GM19395 (cell line): ENCODE data around the gene ABI1.
"Not testable (repeated sequence)": the region's sequence is repeated elsewhere in the genome, so short reads cannot be mapped to it uniquely, and the experiment has no call there.

Source experiments
- ATAC-seq: cut with Tn5 transposase; IDR thresholded peaks from one replicate; pipeline ENCODE4 v1.9.1; 2021; ENCODE audit warnings: mild to moderate bottlenecking, moderate library complexity; ENCODE audit not compliant: unreplicated experiment

Gene ABI1

DNA sequence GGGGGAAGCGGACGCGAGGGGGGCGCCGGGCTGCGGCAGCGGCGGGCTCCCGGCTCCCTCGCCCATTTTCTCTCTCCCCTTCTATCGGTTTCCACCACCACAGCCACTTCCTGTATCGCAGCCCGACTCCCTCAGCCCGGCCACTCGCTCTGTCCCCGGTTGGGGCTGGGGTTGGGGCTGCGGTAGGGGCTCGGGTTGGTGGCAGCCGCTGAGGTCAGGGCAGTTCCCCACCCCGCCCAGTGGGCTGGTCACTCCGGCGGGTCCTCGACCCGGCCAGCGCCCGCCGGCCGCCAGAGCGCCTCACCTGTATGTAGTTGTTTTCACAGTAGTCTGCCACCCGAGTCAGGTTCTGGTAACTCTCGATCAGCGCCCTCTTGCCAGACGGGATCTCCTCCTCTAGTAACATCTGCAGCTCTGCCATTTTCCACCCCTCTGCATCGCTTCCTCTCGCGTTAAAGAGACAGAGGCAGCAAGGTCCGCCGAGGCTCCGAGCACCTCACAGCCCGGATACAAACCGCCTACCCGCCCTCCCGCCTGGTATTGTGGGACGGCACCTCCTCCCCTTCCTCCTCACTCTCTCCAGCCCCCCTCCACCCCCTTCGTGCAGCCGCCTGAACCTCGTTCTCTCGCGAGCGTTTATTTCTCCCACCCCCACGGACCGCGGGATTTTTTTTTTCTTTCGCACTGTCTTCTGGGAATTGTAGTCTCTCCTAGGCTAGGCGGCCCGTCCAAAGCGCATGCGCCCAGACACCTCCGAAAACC, at the start of gene ABI1:
Gene ABI1 (minus strand): TSS at position 516 of the 762 bp plus-strand sequence. CDS start 95 bp downstream, at position 421.
- ATAC-seq = peak; percentile 71

DNA sequence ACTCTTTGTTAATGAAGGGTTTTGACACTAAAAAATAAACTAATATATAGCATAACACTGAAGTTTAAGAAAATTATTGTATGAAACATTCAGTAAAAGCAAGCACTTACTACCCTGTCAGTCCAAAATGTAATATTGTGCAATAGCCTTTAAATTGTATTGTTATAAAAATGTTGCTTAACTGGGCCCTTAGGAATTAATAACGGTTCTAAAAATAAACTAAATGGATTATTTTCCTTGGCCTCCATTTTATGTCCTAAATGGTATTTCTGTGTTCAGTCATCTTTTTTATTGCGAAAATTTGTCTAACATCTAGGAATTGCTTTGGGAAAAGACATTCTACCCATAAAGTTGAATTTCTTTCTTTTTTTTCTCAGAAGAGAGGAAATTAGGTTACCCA, 49.0 kb upstream of the ABI1 start:
- no peak for ATAC-seq

DNA sequence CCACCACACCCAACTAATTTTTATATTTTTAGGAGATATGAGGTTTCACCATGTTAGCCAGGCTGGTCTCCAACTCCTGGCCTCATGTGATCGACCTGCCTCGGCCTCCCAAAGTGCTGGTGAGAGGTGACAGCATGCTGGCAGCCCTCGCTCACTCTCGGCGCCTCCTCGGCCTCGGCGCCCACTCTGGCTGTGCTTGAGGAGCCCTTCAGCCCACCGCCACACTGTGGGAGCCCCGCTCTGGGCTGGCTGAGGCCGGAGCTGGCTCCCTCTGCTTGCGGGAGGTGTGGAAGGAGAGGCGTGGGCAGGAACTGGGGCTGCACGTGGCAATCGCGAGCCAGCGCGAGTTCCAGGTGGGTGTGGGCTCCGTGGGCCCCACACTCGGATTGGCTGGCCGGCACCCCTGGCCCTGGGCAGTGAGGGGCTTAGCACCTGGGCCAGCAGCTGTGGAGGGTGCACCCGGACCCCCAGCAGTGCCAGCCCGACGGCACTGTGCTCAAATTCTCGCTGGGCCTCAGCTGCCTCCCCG, 44.6 kb upstream of the ABI1 start:
- not testable (repeated sequence) for ATAC-seq

DNA sequence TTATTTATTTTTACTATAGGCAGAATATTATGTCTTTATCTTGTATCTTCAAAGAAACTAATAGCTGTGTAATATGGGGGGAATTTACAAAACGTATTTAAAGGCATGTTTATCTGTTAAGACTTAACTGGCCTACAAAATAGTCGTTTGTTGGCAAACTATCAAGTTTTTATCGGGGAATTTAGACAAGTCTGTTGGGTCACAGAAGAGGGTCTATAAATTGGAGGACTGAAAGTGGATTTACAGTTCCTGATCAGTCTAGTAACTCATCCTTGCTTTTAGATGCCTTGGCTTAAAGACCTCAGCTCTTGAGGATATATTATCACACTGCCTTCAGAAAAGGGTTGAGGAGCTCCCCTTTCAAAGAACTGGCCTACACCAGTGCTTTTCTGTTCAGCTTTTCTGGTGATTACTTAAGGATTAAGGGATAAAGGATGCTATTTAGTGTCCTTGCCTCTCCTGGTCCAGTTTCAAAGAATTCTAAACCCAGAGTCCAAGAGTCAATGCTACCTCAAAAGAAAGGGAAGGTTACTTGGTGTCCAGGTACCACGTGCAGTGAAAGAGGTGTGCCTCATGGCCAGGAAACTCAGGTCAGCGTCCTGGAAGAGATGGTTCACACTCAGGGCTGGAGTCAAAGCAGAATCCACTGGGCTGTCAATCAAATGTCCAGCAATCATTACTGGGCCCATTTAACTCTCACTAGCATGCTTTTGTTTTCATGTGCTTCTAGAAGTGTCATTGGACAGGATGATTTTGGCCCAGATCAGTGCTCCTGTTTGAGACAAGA, 42.9 kb upstream of the ABI1 start:
- no peak for ATAC-seq

DNA sequence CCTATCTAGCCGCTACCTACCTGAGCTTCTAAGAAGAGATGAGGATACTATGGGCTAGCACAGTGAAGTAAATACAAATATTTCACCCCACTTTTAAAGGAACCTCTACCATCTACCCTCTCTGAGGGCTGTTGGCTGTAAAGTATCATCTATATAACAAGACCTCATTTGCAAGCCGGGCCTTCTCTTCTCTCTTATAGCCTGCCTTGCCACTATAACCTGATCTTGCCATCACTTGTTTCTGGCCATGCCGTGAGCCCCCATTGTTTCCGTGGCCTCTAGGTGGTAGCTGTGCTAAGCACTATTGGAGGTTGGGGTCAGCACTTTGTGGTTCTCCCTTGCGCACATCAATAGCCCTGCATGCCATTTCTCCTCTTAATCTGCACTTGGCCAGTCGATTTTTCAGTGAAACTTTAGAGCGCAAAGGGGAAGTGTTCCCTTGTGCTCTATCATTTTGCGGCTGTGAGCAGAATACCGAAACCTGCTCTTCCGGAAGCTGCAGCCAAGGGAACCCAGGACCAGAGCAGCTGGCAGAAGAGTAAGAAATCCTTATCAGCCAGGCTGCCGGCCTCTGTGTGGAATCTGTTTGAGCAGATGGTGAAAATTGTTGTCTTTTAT, 31.7 kb upstream of the ABI1 start:
- not testable (repeated sequence) for ATAC-seq

DNA sequence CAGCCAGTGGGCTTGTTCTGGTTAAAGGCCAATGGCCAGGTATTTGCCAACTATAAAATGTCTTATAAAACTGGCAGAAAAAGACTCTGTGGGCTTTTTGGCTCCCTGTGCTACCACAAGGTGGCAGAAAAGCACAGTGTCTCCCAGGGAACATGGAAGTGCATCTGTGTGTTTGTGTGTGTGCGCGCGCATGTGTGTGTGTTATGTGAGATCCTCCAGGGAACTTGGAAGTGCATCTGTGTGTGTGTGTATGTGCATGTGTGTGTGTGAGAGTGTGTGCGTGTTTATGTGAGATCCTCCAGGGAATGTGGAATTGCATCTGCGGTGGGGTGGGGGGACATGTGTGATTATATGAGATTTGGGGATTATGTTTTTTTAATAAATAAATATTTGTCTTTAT, 30.2 kb upstream of the ABI1 start:
- ATAC-seq = no peak

DNA sequence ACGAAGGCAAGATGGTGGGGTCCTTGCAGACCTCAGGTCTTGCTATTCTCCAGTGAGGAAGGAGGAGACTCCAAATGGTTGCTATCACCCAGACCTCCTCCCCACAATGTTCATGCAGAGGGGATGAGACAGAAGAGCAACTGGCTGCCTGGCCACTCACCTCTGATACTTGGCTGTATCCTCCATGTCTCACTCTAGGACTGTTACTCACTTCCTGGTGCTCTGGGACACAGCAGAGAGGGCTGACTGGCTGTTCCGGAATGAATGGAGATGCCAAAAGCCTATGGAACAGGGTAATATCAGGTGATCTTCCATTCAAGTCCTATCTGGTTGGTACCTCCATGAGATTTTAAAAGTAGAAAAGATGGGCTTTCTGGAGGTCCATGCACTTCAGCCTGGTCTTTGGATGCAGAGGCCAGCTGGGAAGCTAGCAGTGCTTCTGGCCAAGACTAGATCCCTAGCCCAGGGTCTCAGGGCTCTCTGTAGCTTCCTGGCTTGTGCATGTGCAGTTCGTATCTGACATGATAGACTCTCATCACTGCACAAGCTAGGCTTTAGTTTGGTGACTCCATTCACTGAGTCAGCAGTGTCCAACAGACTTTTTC, 27.0 kb upstream of the ABI1 start:
- no peak for ATAC-seq

DNA sequence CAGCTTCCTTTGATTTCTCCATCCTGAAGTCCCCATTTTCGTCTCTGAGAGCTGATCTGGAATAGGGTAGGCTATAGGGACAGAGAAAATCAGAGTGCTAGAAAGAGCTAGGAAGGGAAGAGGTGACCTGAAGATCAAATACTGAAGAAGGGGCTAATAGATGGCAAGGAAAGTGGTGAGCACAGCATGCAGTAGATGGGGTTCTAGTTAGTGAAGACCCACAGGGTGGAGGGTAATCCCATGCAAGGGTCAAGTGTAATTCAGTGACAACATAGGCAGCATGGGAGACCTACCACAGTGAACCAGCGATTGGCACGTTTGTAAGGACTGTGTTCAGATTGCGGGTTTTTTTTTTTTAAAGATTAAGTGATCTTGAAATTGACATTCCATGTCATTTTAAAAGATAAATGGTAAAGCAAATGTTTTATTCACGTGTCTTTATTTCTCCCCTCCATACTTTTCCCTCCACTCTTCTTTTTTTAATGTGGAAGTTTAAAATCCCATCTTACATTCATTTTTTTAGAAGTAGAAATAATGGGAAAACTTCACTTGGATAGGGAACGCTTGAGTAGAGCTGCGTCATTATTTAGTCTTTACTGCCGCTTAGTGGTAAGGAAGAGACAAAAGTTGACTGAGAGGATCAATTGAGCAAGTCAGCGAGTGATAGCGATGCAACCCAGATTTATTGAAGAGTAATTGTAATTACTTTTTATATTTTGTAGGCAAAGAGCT, 21.0 kb upstream of the ABI1 start:
- ATAC-seq = peak; percentile 76

DNA sequence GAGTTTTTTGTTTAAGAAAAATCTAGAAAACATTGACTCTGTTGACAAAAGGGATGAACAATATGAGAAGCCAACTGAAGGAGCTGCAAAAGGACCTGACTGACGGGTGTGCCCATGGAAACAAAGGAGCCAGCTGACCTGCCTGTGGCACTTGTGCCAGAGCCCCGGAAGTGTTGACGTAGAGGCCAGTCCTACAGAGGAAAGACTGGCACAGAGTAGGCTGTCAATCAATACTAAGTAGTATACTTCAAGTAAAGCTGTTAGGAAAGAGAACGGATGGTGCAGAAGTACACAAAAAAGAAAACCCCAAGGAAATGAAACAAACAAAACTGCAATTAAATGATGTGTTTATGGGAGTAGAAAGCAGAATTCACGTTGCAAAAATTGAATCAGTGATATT, 19.0 kb upstream of the ABI1 start:
- no peak for ATAC-seq

DNA sequence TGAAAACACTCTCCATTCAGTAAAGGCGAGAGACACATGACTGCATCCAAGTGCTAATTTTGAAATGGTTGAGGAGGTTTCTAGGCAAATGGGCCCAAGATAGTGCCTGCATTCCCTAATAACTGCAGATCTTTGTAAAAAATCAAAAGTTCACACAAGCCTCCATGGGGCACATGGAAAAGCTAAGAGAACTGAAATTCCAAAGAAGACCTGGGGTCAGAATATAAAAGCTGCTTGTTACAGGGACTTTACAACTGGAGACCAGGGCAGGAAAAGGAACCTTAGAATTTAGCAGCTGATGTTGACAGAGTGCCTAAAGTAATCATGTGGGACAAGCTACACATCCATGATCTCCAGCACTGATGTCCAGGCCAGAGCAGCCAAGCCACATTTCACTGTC, 10.0 kb upstream of the ABI1 start:
- no peak for ATAC-seq

DNA sequence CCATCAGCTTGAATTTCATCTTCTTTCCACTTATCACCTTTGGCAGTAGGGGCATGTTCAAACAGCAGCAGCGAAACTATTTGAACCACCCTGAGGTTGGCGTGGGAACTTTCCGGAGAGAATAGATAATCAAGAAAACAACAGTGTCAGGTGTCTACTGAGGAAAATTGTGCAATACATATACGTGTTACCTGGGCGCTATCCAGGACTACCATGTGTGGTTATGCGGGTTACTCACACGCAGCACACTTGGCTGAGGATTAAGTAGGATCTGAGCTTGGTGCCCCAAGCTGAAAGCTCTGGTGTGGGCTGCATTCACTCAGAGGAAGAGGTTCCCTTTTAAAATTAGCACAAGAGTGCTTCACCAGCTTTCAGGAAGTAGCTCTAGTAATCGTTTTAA, 8.8 kb upstream of the ABI1 start:
- ATAC-seq = no peak

DNA sequence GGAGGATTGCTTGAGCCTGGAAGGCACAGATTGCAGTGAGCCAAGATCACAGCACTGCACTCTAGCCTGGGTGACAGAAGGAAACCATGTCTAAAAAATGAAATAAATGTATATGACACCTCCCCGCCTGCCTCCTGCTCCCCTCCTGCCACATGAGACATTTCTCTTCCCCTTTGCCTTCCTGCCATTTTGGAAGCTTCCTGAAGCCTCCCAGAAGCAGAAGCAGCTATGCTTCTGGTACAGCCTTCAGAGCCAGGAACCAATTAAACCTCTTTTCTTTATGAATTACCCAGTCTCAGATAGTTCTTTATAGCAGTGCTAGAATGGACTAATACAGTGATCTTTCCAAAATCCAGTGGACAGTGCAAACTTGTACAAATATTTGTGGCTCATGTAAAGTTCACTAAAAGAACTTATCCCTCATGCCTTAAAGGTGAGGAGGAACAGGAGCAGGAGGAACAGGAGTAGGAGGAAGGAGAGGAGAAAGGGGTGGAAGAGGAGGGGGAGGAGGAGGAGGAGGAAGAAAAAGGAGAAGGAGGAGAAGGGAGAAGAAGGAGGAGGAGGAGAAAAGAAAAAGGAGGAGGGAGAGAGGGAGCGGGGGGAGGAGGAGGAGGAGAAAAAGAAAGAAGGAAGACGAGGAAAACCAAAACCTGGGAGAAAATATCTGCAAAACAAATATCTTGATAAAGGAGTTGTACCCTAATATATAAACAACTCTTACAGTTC, 2.8 kb upstream of the ABI1 start:
- ATAC-seq = no peak

DNA sequence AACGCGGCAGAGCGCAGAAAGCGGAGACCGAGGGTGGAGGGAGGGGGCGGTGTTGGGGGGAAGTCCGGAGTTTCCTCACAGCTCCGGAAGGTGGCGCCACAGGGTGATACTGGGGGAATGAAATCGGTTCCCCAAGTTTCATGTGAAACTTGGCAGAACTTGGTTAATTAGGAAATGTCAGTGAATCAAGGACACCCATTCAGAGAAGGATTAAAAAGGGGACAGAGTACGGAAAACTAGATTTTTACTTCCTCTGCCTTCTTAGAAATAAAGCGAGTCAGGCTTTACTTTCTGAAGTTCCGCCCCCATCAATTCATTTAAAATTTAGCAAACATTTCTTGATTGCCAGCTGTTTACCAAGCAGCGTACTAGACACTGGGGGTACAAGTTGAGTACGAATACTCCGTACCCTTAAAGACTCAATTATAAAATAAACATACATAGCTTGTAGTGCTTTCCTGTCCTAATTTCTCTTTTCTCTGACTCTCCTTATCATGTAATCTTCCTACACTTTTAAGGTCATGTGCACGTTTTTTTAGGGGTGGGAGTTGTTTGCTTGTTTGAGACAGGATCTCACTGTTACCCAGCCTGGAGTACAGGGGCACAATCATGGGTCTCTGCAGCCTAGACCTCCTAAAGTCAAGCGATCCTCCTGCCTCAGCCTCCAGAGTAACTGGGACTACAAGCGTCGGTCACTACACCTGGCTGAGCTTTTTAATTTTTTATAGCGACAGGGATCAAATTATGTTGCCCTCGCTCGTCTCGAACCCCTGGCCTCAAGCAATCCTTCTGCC, 644 bp upstream of the ABI1 start:
- ATAC-seq = no peak

DNA sequence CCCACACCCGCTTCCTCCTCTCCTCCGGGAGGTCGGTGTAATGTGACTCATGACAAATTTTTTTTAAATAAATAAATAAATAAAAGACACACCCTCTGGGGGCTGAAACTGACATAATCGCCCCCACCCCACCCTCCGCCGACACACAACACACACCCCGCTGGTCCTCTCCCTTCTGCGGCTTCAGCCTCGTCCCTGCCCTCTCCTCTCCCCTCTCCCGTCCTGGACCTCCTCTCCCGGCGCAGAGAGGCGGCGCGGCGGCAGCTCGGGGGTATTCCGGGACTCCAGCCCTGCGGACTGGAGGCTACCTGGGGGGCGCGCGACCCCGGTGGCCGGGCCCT, 686 bp downstream of the ABI1 start:
- peak; percentile 19 for ATAC-seq

DNA sequence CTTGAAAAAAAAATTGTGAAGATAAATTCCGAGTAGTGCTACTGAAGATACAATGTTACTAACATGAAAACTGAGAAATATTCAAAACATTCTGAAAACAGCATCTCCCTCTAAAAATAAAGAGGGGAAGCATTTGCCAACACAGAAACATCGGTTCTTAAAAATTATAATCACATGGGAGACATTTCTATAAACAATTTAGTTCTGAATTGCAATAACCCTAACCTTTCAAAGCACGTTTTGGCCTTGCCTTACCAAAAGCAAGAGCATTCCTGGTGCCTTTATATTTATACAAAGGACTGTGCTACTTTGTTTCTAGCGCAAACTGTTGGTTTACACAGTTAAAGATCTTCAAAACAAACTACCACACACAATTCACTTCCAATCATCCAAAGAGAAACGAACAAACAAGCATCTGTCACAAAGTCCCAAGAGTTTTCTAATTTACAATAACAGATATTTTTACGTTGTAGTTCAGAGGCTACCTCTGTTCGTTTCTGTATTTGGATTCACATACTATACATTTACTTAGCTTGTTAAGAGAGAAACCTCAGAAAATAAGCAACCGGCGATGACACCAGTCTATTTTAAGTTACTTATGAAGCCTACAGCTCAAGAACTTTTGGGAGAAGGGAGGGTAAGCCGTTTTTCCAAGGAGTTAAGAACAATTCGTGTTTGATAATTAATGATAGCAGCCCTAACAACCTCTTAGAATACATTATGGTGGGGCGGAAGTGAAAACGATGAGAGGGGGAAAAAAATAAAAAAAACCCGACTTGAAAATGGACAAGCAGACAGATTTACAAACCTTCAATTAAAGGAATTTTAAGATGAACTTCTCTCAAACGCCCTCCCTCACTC, 1.3 kb downstream of the ABI1 start:
- ATAC-seq = no peak

DNA sequence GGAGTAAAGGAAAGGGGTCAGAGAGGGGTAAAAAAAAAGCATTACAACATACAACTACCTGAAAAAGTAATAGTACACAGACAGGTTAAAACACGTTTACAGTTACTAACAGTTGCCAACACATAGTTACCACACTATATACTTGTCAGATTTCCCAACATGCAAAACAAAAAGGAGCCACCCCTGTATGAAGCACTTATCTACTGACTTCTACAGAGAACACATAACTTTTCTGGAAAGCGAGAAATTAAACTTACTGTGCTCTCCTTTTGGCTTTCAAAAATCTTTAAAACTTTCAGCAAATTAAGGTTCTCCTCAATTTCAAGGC, 2.1 kb downstream of the ABI1 start:
- no peak for ATAC-seq

DNA sequence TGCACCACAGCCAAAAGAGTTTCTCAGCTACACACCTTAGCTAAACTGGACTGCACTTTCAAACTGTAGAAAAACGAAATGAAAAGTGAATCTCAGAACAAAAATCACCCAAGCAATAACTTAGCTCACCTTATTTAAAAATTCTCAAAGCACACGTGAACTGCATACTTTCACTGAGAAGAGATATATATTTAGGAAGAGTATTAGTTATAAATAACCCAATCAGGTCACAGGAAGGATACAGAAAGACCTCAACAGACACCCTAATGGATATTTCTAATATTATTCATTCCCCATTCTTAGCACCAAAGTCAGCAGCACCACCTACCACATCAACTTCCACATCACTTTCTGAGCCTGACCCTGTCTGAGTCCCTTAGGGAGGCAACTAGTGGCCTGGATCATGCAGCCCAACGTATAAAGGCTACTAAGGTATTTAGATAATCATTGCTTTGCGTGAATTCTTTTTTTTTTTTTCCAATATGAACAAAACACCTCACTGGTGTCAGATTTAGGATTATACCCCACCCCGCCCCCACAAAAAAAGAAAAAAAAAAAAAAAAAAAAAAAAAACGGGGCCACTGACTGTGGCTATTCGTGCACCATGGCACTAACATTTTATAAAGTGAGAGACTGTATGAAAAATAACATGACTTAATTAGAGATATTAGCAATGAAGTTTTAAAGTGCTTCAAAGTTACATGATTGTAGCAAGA, 2.6 kb downstream of the ABI1 start:
- peak; percentile 28 for ATAC-seq

DNA sequence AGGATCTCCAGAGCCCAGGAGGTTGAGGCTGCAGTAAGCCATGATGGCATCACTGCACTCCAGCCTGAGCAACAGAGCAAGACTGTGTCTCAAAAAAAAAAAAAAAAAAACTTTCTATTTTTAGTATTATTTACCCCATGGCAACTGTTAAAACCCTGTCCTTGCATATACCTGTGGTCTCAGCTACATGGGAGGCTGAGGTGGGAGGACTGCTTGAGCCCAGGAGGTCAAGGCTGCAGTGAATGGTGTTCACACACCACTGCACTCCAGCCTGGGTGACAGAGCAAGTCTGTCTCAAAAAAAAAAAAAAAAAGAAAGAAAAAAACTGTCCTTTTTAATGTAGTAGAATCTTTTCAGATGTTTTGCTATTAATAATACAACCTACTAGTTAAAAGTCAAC, 3.2 kb downstream of the ABI1 start:
- peak; percentile 14 for ATAC-seq
